ENCODE results near the gene CCDC47. TPM values are rescaled to one million over a fixed set of nuclear protein-coding genes. Genes with fewer than 3 reads are reported as not detected.

The CCDC47 gene
- total and polyA plus RNA-seq, 2 donors (not counting 1 experiment from before 2014, with no cell fraction given), result 7.4 to 39.7 TPM

- POLR2A ChIA-PET, result interaction anchor here (0.6 kb wide), 1 partner anchor 46 kb away, joined by 5 read pairs; no protein-coding TSS in a partner anchor
- Histone ChIP-seq H3K4me3 (ENCODE audit: control extremely low read depth in 1 of 5, extremely low read depth in 1 of 5, insufficient read depth in 1 of 5, low read depth in 2 of 5, low read length in 4 of 5) (no peak overlapping the region), H2AFZ (ENCODE audit: insufficient read depth, low read depth, low read length, poor library complexity, severe bottlenecking) (no peak overlapping the region), H3K27ac (ENCODE audit: low read length in 2 of 2) (no peak overlapping the region), H3K36me3 (replicated peaks in 1 of 2; ENCODE audit: control extremely low read depth in 1 of 2, control insufficient read depth in 1 of 2, extremely low read depth in 1 of 2, insufficient read depth in 2 of 2, low read length in 1 of 2) (peaks cover 15 to 47% of the 10 kb centered on the region in 2 experiments), H3K4me1 (ENCODE audit: control insufficient read depth in 2 of 2, insufficient read depth in 2 of 2, low read length in 2 of 2) (peaks cover 9 to 11% of the 10 kb centered on the region in 2 donors), H3K9me3 (ENCODE audit: control extremely low read depth in 1 of 3, control insufficient read depth in 2 of 3, insufficient read depth in 1 of 3, low read length in 2 of 3) (no peaks in the 10 kb centered on the region), H3K9ac (ENCODE audit: low read length) (no peak overlapping the region), H4K20me1 (ENCODE audit: control insufficient read depth, insufficient read depth, low read length, poor library complexity, severe bottlenecking) (peaks cover 16% of the 10 kb centered on the region), H3K27me3 (replicated peaks in 1 of 4; ENCODE audit: control extremely low read depth in 1 of 4, control insufficient read depth in 3 of 4, insufficient read depth in 4 of 4, low read length in 3 of 4) (no peaks in the 10 kb centered on the region), H3K4me2 (replicated peaks; ENCODE audit: low read depth, low read length, poor library complexity, severe bottlenecking) (no peak overlapping the region), H3K79me2 (ENCODE audit: control insufficient read depth, insufficient read depth, low read length) (peaks cover 91% of the 10 kb centered on the region)
- intact Hi-C loops (cut with micrococcal nuclease), result no loop called here
- CTCF ChIA-PET, result interaction anchor here (1.4 kb wide), 1 partner anchor 72 kb away, joined by 4 read pairs; no protein-coding TSS in a partner anchor
- Mint-ChIP-seq H3K9me3 (ENCODE audit: insufficient read depth) (no peaks in the 10 kb centered on the region), H3K4me1 (peaks cover 41% of the 10 kb centered on the region), H3K27me3 (no peaks in the 10 kb centered on the region), H3K27ac (no peak overlapping the region), H3K4me3 (no peak overlapping the region)
- DNase-seq, result no peak
- ATAC-seq (ENCODE audit: low read depth), result no peak
- TF ChIP-seq EZH2 (IDR thresholded peaks at IDR 0.05; ENCODE audit: borderline replicate concordance, insufficient read depth, low read depth, low read length, poor library complexity, severe bottlenecking) (no peak), CTCF (IDR thresholded peaks at IDR 0.05) (no peak)
Measured at GRCh38 chr17:63766754-63767153, 6.6 kb downstream of the CCDC47 start.

GRCh38 chr17:63764716-63765115, 8.7 kb downstream of the CCDC47 start:
- Mint-ChIP-seq H3K4me1 (peaks cover 42% of the 10 kb centered on the region), H3K4me3 (no peak overlapping the region), H3K27ac (no peak overlapping the region), H3K27me3 (no peaks in the 10 kb centered on the region), H3K9me3 (ENCODE audit: insufficient read depth) (no peaks in the 10 kb centered on the region)
- Histone ChIP-seq H3K36me3 (replicated peaks in 1 of 2; ENCODE audit: control extremely low read depth in 1 of 2, control insufficient read depth in 1 of 2, extremely low read depth in 1 of 2, insufficient read depth in 2 of 2, low read length in 1 of 2) (peaks cover 15 to 59% of the 10 kb centered on the region in 2 experiments), H3K9ac (ENCODE audit: low read length) (no peak overlapping the region), H3K9me3 (ENCODE audit: control extremely low read depth in 1 of 3, control insufficient read depth in 2 of 3, insufficient read depth in 1 of 3, low read length in 2 of 3) (no peaks in the 10 kb centered on the region), H3K4me3 (ENCODE audit: control extremely low read depth in 1 of 5, extremely low read depth in 1 of 5, insufficient read depth in 1 of 5, low read depth in 2 of 5, low read length in 4 of 5) (no peak overlapping the region), H2AFZ (ENCODE audit: insufficient read depth, low read depth, low read length, poor library complexity, severe bottlenecking) (no peak overlapping the region), H3K4me2 (replicated peaks; ENCODE audit: low read depth, low read length, poor library complexity, severe bottlenecking) (no peak overlapping the region), H3K27me3 (replicated peaks in 1 of 4; ENCODE audit: control extremely low read depth in 1 of 4, control insufficient read depth in 3 of 4, insufficient read depth in 4 of 4, low read length in 3 of 4) (no peaks in the 10 kb centered on the region), H3K79me2 (ENCODE audit: control insufficient read depth, insufficient read depth, low read length) (peaks cover 73% of the 10 kb centered on the region), H3K4me1 (ENCODE audit: control insufficient read depth in 2 of 2, insufficient read depth in 2 of 2, low read length in 2 of 2) (peaks cover 12 to 14% of the 10 kb centered on the region in 2 donors), H3K27ac (ENCODE audit: low read length in 2 of 2) (no peak overlapping the region), H4K20me1 (ENCODE audit: control insufficient read depth, insufficient read depth, low read length, poor library complexity, severe bottlenecking) (peaks cover 16% of the 10 kb centered on the region)
- no CpG with 5 or more reads among the region's 4 CpGs for whole genome bisulfite sequencing (ENCODE audit: insufficient coverage)
- intact Hi-C loops (cut with micrococcal nuclease), result no loop called here
- no peak for TF ChIP-seq CTCF (IDR thresholded peaks at IDR 0.05)
- TF ChIP-seq EZH2 (IDR thresholded peaks at IDR 0.05; ENCODE audit: borderline replicate concordance, insufficient read depth, low read depth, low read length, poor library complexity, severe bottlenecking), result no peak
- DNase-seq (no peak), ATAC-seq (ENCODE audit: low read depth) (no peak)
- ChIA-PET POLR2A (interaction anchor here (0.6 to 0.7 kb wide), 2 partner anchors 12 to 120 kb away, joined by 3 read pairs; no protein-coding TSS in a partner anchor), CTCF (interaction anchor here (0.7 to 1.8 kb wide), 2 partner anchors 9 to 12 kb away, joined by 3 to 8 read pairs; partner anchors contain the start of genes CCDC47 and DDX42)

Measured in B cell (primary cell).